22Rv1 (cell line): ENCODE measurements around the gene LRRC59.

Experiments used
- CTCF ChIP-seq: fragments of 450-650 bp; IDR thresholded peaks from 2 replicates; pipeline ENCODE4 v1.5.1; 2017; ENCODE audit warnings: mild to moderate bottlenecking
- ZFX ChIP-seq: fragments of 450-650 bp; IDR thresholded peaks from 2 replicates; pipeline ENCODE4 v1.6.1; 2017; ENCODE audit warnings: antibody characterized with exemption, borderline replicate concordance

GRCh38 chr17:50406578-50406977 lies 9.3 kb upstream of the LRRC59 start:
- TF ChIP-seq CTCF (no peak), ZFX (no peak)
